Spleen (tissue), 3 donors: ENCODE measurements around the gene RIOX2.

Experiments
- POLR2A ChIP-seq, 3 donors: fragments of 450-650 bp; IDR thresholded peaks; one replicate each; pipeline ENCODE4 v1.5.1; 2017; ENCODE audit warnings: antibody characterized with exemption in 3 of 3, mild to moderate bottlenecking in 1 of 3
- POLR2AphosphoS5 ChIP-seq, 3 donors: sonication (generic); formaldehyde crosslinking; IDR thresholded peaks; one replicate each; pipeline ENCODE4 v1.5.1; 2017; ENCODE audit warnings: antibody characterized with exemption in 3 of 3

DNA sequence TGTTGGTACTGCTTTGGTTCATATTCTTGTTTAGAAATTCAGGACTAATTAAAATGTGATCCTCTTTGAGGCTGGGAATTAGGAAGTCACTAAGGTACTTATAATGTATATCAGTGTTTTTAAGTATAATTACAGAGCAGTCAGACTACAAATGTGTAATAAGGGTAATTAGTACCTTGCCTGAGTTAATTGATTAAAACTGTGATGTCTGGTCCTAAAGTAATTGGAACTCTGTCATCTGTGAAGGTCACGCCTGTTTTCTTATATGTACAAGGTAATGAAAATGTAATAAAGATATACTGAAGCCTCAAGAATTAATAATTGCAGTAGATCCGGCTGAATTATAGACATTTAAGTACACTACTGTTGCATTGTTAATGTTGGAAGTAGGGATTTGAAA lies 32.8 kb downstream of the RIOX2 start:
- no peak for TF ChIP-seq POLR2A (IDR thresholded peaks at IDR 0.05)
- no peak for TF ChIP-seq POLR2AphosphoS5 (IDR thresholded peaks at IDR 0.05)
